GM06990 (cell line): ENCODE data around the gene SCG5.

ENCODE experiments used
- DNase-seq: peaks from one replicate; pipeline ENCODE4 v3.0.0-alpha.2; 2011; ENCODE audit not compliant: insufficient read length; ENCODE audit errors: extremely low read depth
- H3K27me3 ChIP-seq: replicated peaks from 2 replicates; pipeline ENCODE4 v1.6.0; 2011; ENCODE audit warnings: low read length; ENCODE audit not compliant: control insufficient read depth, insufficient read depth
- H3K36me3 ChIP-seq: 2 replicates; pipeline ENCODE4 v1.5.1; 2011; ENCODE audit warnings: low read length; ENCODE audit not compliant: control insufficient read depth, insufficient read depth
- H3K4me3 ChIP-seq: replicated peaks from 2 replicates; pipeline ENCODE4 v1.5.1; 2011; ENCODE audit warnings: low read depth, mild to moderate bottlenecking, control low read depth, low read length
- TF ChIP-seq, protein P1 (sequence below): IDR thresholded peaks from 2 replicates; pipeline ENCODE4 v1.5.1; 2011; ENCODE audit warnings: low read length, control low read depth, mild to moderate bottlenecking, inconsistent platforms; ENCODE audit not compliant: insufficient read depth, poor library complexity, severe bottlenecking

The SCG5 gene

DNA sequence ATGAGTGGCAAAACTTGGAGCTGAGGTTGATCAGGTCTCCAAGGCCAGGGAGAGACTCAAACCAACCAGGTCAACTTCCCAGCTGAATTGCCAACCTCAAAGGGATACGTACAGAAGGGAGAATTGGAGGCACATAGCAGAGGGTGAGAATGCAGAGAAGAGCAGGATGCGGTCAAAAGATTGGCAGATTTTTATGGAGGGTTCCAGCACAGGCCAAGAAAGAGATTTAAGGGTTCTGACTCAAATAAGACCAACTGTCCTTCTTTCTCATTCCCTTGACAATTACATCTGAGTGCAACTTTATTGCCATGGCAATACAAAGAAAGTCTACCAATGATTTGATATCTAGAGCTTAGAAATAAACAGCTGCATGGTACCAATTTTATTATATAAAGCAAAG is 33.2 kb downstream of the SCG5 start:
- TF ChIP-seq, protein P1, sequence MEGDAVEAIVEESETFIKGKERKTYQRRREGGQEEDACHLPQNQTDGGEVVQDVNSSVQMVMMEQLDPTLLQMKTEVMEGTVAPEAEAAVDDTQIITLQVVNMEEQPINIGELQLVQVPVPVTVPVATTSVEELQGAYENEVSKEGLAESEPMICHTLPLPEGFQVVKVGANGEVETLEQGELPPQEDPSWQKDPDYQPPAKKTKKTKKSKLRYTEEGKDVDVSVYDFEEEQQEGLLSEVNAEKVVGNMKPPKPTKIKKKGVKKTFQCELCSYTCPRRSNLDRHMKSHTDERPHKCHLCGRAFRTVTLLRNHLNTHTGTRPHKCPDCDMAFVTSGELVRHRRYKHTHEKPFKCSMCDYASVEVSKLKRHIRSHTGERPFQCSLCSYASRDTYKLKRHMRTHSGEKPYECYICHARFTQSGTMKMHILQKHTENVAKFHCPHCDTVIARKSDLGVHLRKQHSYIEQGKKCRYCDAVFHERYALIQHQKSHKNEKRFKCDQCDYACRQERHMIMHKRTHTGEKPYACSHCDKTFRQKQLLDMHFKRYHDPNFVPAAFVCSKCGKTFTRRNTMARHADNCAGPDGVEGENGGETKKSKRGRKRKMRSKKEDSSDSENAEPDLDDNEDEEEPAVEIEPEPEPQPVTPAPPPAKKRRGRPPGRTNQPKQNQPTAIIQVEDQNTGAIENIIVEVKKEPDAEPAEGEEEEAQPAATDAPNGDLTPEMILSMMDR = no peak
- no peaks in the 10 kb centered on the region for H3K36me3 ChIP-seq
- H3K27me3 ChIP-seq = no peaks in the 10 kb centered on the region
- no peak for DNase-seq
- no peak overlapping the region for H3K4me3 ChIP-seq

DNA sequence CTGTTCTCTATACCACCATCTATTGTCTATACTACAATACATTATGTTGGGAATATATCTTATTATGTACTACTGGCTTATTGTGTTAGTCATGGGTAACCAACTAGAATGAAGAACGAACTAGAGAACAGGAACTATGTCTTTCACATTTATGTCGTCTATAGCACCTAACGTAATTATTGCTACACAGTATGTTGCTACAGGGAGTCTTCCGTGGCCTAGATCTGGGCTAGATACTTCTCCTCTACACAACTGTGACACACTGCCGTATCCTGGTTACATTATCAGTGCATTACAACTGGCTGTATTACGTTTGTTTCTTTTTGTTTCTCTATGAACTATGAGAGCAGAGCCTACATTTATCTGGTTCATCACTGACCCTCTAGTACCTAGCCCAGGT is 34.0 kb downstream of the SCG5 start:
- DNase-seq = no peak
- Histone ChIP-seq H3K4me3 (no peak overlapping the region), H3K27me3 (no peaks in the 10 kb centered on the region), H3K36me3 (no peaks in the 10 kb centered on the region)
- TF ChIP-seq, protein P1 = no peak

DNA sequence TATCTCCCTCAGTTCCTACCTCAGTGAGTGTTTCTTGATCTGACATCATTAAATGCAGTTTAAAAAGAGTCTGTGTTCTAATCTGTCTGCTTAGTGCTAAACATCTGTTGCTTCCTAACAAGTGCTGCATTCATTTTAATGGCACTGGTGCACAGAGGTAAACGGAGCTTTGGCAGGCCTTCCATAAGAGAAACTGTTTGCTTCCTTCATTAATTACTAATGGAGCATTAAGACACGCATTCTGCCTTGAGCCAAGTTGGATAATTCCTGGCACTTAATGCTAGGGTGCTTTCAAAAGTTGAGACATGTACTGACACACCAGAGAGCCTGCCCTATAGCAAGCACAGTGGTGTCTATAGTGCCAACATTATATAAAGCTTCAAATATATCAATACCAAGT is 34.7 kb downstream of the SCG5 start:
- TF ChIP-seq, protein P1 = no peak
- Histone ChIP-seq H3K4me3 (no peak overlapping the region), H3K27me3 (no peaks in the 10 kb centered on the region), H3K36me3 (no peaks in the 10 kb centered on the region)
- no peak for DNase-seq

DNA sequence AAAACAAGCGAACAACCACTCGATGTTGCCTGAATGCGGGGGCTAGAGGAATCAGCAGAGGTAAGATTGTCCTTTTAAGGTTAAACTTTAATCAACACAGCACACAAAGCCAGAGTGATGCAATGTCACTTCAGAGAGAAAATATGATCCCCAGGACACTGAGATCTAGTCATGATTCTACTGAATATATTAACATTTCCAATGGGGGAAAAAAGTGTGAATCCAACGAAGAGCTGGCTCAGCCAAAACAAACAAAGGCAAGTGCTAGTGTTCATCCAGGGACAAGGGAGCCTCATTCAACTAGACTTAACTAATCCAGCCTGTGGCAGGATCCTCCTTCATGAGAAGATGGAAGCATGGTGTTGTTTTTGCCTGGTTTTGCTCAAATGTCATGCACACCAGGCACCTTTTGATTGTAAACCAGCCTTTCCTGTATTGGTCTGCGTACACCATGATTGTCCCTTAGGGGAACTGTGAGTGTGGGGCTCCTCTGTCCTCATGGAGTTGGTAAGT is 35.8 kb downstream of the SCG5 start:
- Histone ChIP-seq H3K27me3 (no peaks in the 10 kb centered on the region), H3K36me3 (no peaks in the 10 kb centered on the region), H3K4me3 (no peak overlapping the region)
- DNase-seq = no peak
- TF ChIP-seq, protein P1 = no peak

DNA sequence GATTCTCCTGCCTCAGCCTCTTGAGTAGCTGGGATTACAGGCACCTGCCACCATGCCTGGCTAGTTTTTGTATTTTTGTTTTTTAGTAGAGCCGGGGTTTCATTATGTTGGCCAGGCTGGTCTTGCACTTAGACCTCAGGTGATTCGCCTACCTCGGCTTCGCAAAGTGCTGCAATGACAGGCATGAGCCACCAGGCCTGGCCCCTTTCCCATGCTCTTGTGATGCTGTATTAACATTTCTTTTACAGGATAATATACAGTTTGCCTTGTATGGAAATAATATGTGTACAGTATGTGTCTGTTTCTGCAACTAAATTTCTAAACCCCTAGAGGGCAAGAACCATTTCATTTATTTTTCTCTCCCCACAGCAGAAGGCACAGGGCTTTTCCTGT is 37.8 kb downstream of the SCG5 start:
- DNase-seq = no peak
- TF ChIP-seq, protein P1 = no peak

DNA sequence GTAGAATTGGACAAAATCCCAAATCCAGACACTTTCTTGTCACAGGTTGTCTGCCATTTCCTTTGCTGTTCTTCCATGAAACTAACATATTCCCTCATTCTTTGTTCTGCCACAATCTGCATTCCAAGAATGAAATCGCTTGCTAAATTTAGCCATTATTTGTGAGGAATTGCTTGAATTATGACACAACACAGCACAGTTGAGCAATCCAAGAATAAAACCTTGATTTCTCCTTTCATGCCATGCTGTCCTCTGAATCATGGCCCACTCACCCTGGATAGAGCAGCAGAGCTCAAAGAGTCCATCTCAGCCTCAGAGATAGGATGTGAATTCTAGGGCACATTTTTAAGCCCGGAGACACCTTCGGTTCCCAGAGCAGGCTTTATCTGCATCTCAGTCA is 41.1 kb downstream of the SCG5 start:
- Histone ChIP-seq H3K4me3 (no peak overlapping the region), H3K27me3 (no peaks in the 10 kb centered on the region), H3K36me3 (no peaks in the 10 kb centered on the region)
- TF ChIP-seq, protein P1 = no peak
- DNase-seq = no peak

More for the DNA sequence above, 37.8 kb downstream of the SCG5 start:
- Histone ChIP-seq H3K36me3 (no peaks in the 10 kb centered on the region), H3K27me3 (no peaks in the 10 kb centered on the region), H3K4me3 (no peak overlapping the region)
